Stimulated activated CD4-positive, alpha-beta T cell treated with anti-CD3 and anti-CD28 coated beads, Interleukin-1b, Interleukin-23, amount 100 ng/mL, for 1 hour (primary cell): Measurements from ENCODE around the gene ANKS4B.
"Not testable (repeated sequence)": the region's sequence is repeated elsewhere in the genome, so short reads cannot be mapped to it uniquely, and the experiment has no call there.

Experiments
- DNase-seq, 2 donors: peaks; one replicate each; pipeline ENCODE4 v3.0.0-alpha.2; 2020; ENCODE audit warnings: low read depth in 2 of 2

Gene ANKS4B

GRCh38 chr16:21219551-21219950 lies 13.9 kb upstream of the ANKS4B start:
- no peak for DNase-seq

GRCh38 chr16:21222495-21223337 lies 10.8 kb upstream of the ANKS4B start:
- DNase-seq, result no peak

- no peak for DNase-seq
Measured at GRCh38 chr16:21223787-21224186, 9.7 kb upstream of the ANKS4B start.

- DNase-seq, result no peak
Measured at GRCh38 chr16:21224800-21225199, 8.7 kb upstream of the ANKS4B start.

GRCh38 chr16:21226749-21227148 lies 6.8 kb upstream of the ANKS4B start:
- no peak for DNase-seq

GRCh38 chr16:21227866-21228265 lies 5.6 kb upstream of the ANKS4B start:
- no peak for DNase-seq

- DNase-seq, result no peak
Measured at GRCh38 chr16:21228361-21228872, 5.1 kb upstream of the ANKS4B start.

GRCh38 chr16:21233045-21233520 lies 416 bp upstream of the ANKS4B start:
- DNase-seq, result no peak

- no peak for DNase-seq
Measured at GRCh38 chr16:21235199-21235585, 1.7 kb downstream of the ANKS4B start.

GRCh38 chr16:21236831-21237230 lies 3.3 kb downstream of the ANKS4B start:
- DNase-seq, result no peak

GRCh38 chr16:21239646-21240045 lies 6.1 kb downstream of the ANKS4B start:
- no peak for DNase-seq

GRCh38 chr16:21242756-21243155 lies 9.3 kb downstream of the ANKS4B start:
- no peak for DNase-seq

- DNase-seq, result no peak
Measured at GRCh38 chr16:21244518-21245215, 11.2 kb downstream of the ANKS4B start.

- DNase-seq, result not testable (repeated sequence)
Measured at GRCh38 chr16:21248179-21248578, 14.7 kb downstream of the ANKS4B start.

GRCh38 chr16:21250072-21250923 lies 16.8 kb downstream of the ANKS4B start:
- DNase-seq, result no peak

GRCh38 chr16:21253470-21253869 lies 20.0 kb downstream of the ANKS4B start:
- DNase-seq, result no peak

GRCh38 chr16:21256636-21257035 lies 23.1 kb downstream of the ANKS4B start:
- DNase-seq, result no peak

GRCh38 chr16:21257284-21257683 lies 23.8 kb downstream of the ANKS4B start:
- no peak for DNase-seq

- no peak for DNase-seq
Measured at GRCh38 chr16:21260870-21261791, 27.6 kb downstream of the ANKS4B start.

- no peak for DNase-seq
Measured at GRCh38 chr16:21262779-21263639, 29.5 kb downstream of the ANKS4B start.
